H9 (cell line): ENCODE results near the gene ASB18. TPM values are rescaled to one million over a fixed set of nuclear protein-coding genes. Genes with fewer than 3 reads are reported as not detected.

Source experiments
- DNase-seq: peaks from one replicate; pipeline ENCODE4 v3.0.0-alpha.2; 2017
- H2AFZ ChIP-seq: one replicate; pipeline ENCODE4 v1.6.1; 2013; ENCODE audit warnings: mild to moderate bottlenecking, low read length, control low read depth, moderate library complexity
- H2AK5ac ChIP-seq: 2 replicates; pipeline ENCODE4 v1.6.1; 2013; ENCODE audit warnings: low read length, control low read depth, mixed read lengths; ENCODE audit not compliant: insufficient read length
- H2BK120ac ChIP-seq: one replicate; pipeline ENCODE4 v1.6.1; 2013; ENCODE audit warnings: low read depth, mild to moderate bottlenecking, low read length, control low read depth, inconsistent platforms; ENCODE audit not compliant: poor library complexity, severe bottlenecking
- H2BK12ac ChIP-seq: 2 replicates; pipeline ENCODE4 v1.6.1; 2013; ENCODE audit warnings: low read length, control low read depth, mixed read lengths, low read depth; ENCODE audit not compliant: insufficient read length
- H2BK15ac ChIP-seq: 2 replicates; pipeline ENCODE4 v1.6.1; 2013; ENCODE audit warnings: low read depth, low read length, control low read depth
- H2BK20ac ChIP-seq: one replicate; pipeline ENCODE4 v1.6.1; 2013; ENCODE audit warnings: low read depth, mild to moderate bottlenecking, low read length, control low read depth, inconsistent platforms; ENCODE audit not compliant: poor library complexity, severe bottlenecking
- H2BK5ac ChIP-seq: 2 replicates; pipeline ENCODE4 v1.6.1; 2013; ENCODE audit warnings: low read length, control low read depth, mixed read lengths; ENCODE audit not compliant: insufficient read length
- H3K14ac ChIP-seq: 2 replicates; pipeline ENCODE4 v1.6.1; 2013; ENCODE audit warnings: low read length, control low read depth; ENCODE audit not compliant: insufficient read depth
- H3K18ac ChIP-seq: 2 replicates; pipeline ENCODE4 v1.6.1; 2013; ENCODE audit warnings: low read depth, mild to moderate bottlenecking, mixed read lengths, low read length, control low read depth; ENCODE audit not compliant: insufficient read length
- H3K23ac ChIP-seq: 2 replicates; pipeline ENCODE4 v1.6.1; 2013; ENCODE audit warnings: low read length, control low read depth, mixed read lengths, low read depth; ENCODE audit not compliant: insufficient read length
- H3K23me2 ChIP-seq: 2 replicates; pipeline ENCODE4 v1.6.1; 2013; ENCODE audit warnings: low read depth, mild to moderate bottlenecking, mixed read lengths, low read length, control low read depth; ENCODE audit not compliant: insufficient read length, poor library complexity, severe bottlenecking
- H3K27ac ChIP-seq: 2 replicates; pipeline ENCODE4 v1.5.1; 2013; ENCODE audit warnings: low read length, control low read depth, mixed read lengths, low read depth; ENCODE audit not compliant: insufficient read length
- H3K27me3 ChIP-seq: 2 replicates; pipeline ENCODE4 v1.6.1; 2013; ENCODE audit warnings: low read length, control low read depth, inconsistent platforms; ENCODE audit not compliant: insufficient read depth
- H3K4ac ChIP-seq: 2 replicates; pipeline ENCODE4 v1.6.1; 2013; ENCODE audit warnings: low read depth, mild to moderate bottlenecking, control low read depth, inconsistent platforms, low read length, moderate library complexity
- H3K4me1 ChIP-seq: 2 replicates; pipeline ENCODE4 v1.6.1; 2013; ENCODE audit warnings: low read length, control low read depth, inconsistent platforms; ENCODE audit not compliant: insufficient read depth
- H3K4me2 ChIP-seq: 2 replicates; pipeline ENCODE4 v1.6.1; 2013; ENCODE audit warnings: low read length, control low read depth, mixed read lengths; ENCODE audit not compliant: insufficient read length, insufficient read depth
- H3K56ac ChIP-seq: 2 replicates; pipeline ENCODE4 v1.6.1; 2013; ENCODE audit warnings: low read depth, mild to moderate bottlenecking, mixed read lengths, low read length, control low read depth; ENCODE audit not compliant: insufficient read length
- H3K79me1 ChIP-seq: 2 replicates; pipeline ENCODE4 v1.6.1; 2013; ENCODE audit warnings: low read depth, mild to moderate bottlenecking, moderate library complexity, low read length, control low read depth, inconsistent platforms; ENCODE audit not compliant: insufficient read depth, poor library complexity, severe bottlenecking
- H3K79me2 ChIP-seq: 2 replicates; pipeline ENCODE4 v1.6.1; 2013; ENCODE audit warnings: low read length, control low read depth, inconsistent platforms; ENCODE audit not compliant: insufficient read depth
- H3K9ac ChIP-seq: 2 replicates; pipeline ENCODE4 v1.6.1; 2013; ENCODE audit warnings: low read length, control low read depth, mixed read lengths; ENCODE audit not compliant: insufficient read length; ENCODE audit errors: extremely low read depth
- H3K9me3 ChIP-seq: one replicate; pipeline ENCODE4 v1.6.1; 2013; ENCODE audit warnings: low read depth, low read length, inconsistent platforms; ENCODE audit not compliant: control insufficient read depth
- H3T11ph ChIP-seq: one replicate; pipeline ENCODE4 v1.6.1; 2013; ENCODE audit warnings: mild to moderate bottlenecking, low read length, control low read depth, inconsistent platforms
- H4K20me1 ChIP-seq: one replicate; pipeline ENCODE4 v1.6.1; 2013; ENCODE audit not compliant: control insufficient read depth, insufficient read length, insufficient read depth
- H4K5ac ChIP-seq: 2 replicates; pipeline ENCODE4 v1.6.1; 2013; ENCODE audit warnings: low read depth, mild to moderate bottlenecking, mixed read lengths, low read length, control low read depth; ENCODE audit not compliant: insufficient read length
- H4K8ac ChIP-seq: replicated peaks from 2 replicates; pipeline ENCODE4 v1.6.1; 2013; ENCODE audit warnings: low read length, control low read depth, mixed read lengths, low read depth; ENCODE audit not compliant: insufficient read length
- H4K91ac ChIP-seq: 2 replicates; pipeline ENCODE4 v1.6.1; 2013; ENCODE audit warnings: low read depth, mild to moderate bottlenecking, moderate library complexity, mixed read lengths, low read length, control low read depth; ENCODE audit not compliant: insufficient read length
- H3K27ac Mint-ChIP-seq, 3 experiments: 2 replicates in 2 of 3; 3 replicates in 1 of 3; pipeline ENCODE4 v1.8.0; 2020 to 2021; ENCODE audit warnings: mixed read lengths in 3 of 3, mild to moderate bottlenecking in 1 of 3, moderate library complexity in 1 of 3
- H3K27me3 Mint-ChIP-seq: 2 replicates; pipeline ENCODE4 v1.8.0; 2021; ENCODE audit warnings: low read depth, mild to moderate bottlenecking, moderate library complexity, mixed read lengths
- H3K36me3 Mint-ChIP-seq, 3 experiments: 2 replicates in 2 of 3; 3 replicates in 1 of 3; pipeline ENCODE4 v1.8.0; 2020 to 2021; ENCODE audit warnings: low read depth in 3 of 3, mixed read lengths in 3 of 3; ENCODE audit not compliant: insufficient read depth in 1 of 3
- H3K4me1 Mint-ChIP-seq, 2 experiments: 2 replicates each; pipeline ENCODE4 v1.8.0; 2020; ENCODE audit warnings: mixed read lengths in 2 of 2
- H3K4me3 Mint-ChIP-seq, 2 experiments: 2 replicates in 1 of 2; 3 replicates in 1 of 2; pipeline ENCODE4 v1.8.0; 2020 to 2021; ENCODE audit warnings: mild to moderate bottlenecking in 2 of 2, mixed read lengths in 2 of 2, moderate library complexity in 1 of 2
- H3K9me3 Mint-ChIP-seq, 2 experiments: 2 replicates in 1 of 2; 3 replicates in 1 of 2; pipeline ENCODE4 v1.8.0; 2020; ENCODE audit warnings: mild to moderate bottlenecking in 2 of 2, mixed read lengths in 2 of 2, moderate library complexity in 1 of 2
- CTCF ChIP-seq: fragments of 200-600 bp; sonication (generic); conservative IDR thresholded peaks from 3 replicates; pipeline ENCODE4 v1.8.0; 2021; ENCODE audit warnings: antibody characterized with exemption, mild to moderate bottlenecking
- WGBS: extraction: QIAGEN DNeasy Blood & Tissue Kit; methylation state at CpG from one replicate; pipeline ENCODE4 v1.1.7; 2013; ENCODE audit warnings: missing lambda C conversion rate, low lambda C conversion rate, mixed read lengths; ENCODE audit not compliant: insufficient read length; ENCODE audit errors: extremely low coverage; 5-methylcytosine and 5-hydroxymethylcytosine counted together
- total RNA-seq: library from RNA; stranded (reverse); gene quantifications from 2 replicates; pipeline ENCODE4 v1.2.1, GENCODE V29; 2021

The ASB18 gene
- total RNA-seq, 1 experiment from 2014 or later, result not detected

- Histone ChIP-seq H4K20me1 (no peaks in the 10 kb centered on the region), H3K4me1 (peaks cover 4% of the 10 kb centered on the region; the same call in 1 of the 2 replicates), H2BK5ac (no peak overlapping the region), H3K27ac (no peak overlapping the region), H4K8ac (no peak overlapping the region), H3K23ac (no peak overlapping the region), H3K9ac (no peak overlapping the region), H3K14ac (peak overlapping the region; percentile 60; the same call in 1 of the 2 replicates), H4K5ac (no peak overlapping the region), H2BK120ac (no peak overlapping the region), H3K18ac (no peak overlapping the region), H3K79me2 (no peaks in the 10 kb centered on the region), H3K79me1 (no peaks in the 10 kb centered on the region), H3K23me2 (peaks cover 6% of the 10 kb centered on the region), H3K9me3 (no peaks in the 10 kb centered on the region), H3K4ac (no peak overlapping the region), H2BK20ac (no peak overlapping the region), H3K27me3 (peaks cover 51% of the 10 kb centered on the region; the same call in 1 of the 2 replicates), H3K56ac (no peak overlapping the region), H4K91ac (no peak overlapping the region), H2AK5ac (no peak overlapping the region), H2AFZ (no peak overlapping the region), H3K4me2 (peak overlapping the region; percentile 32), H3T11ph (no peak overlapping the region), H2BK12ac (no peak overlapping the region), H2BK15ac (no peak overlapping the region; the same call in 1 of the 2 replicates)
- WGBS, result no CpG with 5 or more reads among the region's 45 CpGs
- DNase-seq, result peak; percentile 88
- Mint-ChIP-seq H3K27me3 (peaks cover 97% of the 10 kb centered on the region), H3K27ac (no peak overlapping the region; a peak in 1 of 7 replicates), H3K4me3 (peak overlapping the region; percentile 36 to 71; a peak in 4 of 5 replicates), H3K4me1 (peaks cover 34 to 35% of the 10 kb centered on the region in 2 experiments), H3K9me3 (no peaks in the 10 kb centered on the region), H3K36me3 (peaks cover 0 to 3% (median 0%) of the 10 kb centered on the region in 3 experiments; a peak in 1 of 7 replicates)
- TF ChIP-seq CTCF, result no peak
Measured at GRCh38 chr2:236158969-236159777, 105.0 kb downstream of the ASB18 start.
